ENCODE measurements around the gene DCTN4.

DCTN4 gene

DNA sequence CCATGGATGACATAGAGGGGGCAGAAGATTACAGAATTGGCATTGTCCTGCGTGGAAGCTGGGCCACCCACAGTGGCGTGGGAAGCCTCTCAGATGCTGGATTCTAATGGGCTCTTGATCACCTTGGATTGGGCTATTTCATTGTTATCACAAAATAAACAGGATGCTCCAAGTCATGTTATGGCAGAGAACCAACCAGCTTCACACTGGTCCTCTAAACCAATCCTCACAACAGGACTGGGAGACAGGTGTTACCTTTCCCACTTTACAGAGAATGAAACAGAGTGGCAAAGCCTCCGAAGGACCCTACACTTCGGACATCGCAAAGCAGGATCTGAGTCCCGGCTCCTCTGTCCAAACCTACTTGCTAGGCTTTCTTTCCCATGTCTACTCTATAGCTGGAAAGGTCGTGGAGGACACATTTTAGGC lies 19.3 kb upstream of the DCTN4 start:
- Histone ChIP-seq H3K9me3 (ENCODE audit: insufficient read depth, low read depth, low read length) (no peaks in the 10 kb centered on the region), H3K9me2 (replicated peaks; ENCODE audit: low read depth, low read length) (no peaks in the 10 kb centered on the region), H4K20me1 (ENCODE audit: insufficient read depth, low read length, poor library complexity, severe bottlenecking) (no peaks in the 10 kb centered on the region), H3K36me3 (ENCODE audit: insufficient read depth, low read length) (peaks cover 7% of the 10 kb centered on the region; the same call in 1 of the 2 replicates), H2AFZ (ENCODE audit: low read length) (0 out of 2 replicates have a peak overlapping the region, but pooled peaks have one; percentile 1), H3K4me2 (ENCODE audit: low read depth, low read length, poor library complexity, severe bottlenecking) (peak overlapping the region; percentile 95), H3K9ac (ENCODE audit: low read depth, low read length, poor library complexity, severe bottlenecking) (peak overlapping the region; percentile 97), H3K79me2 (ENCODE audit: insufficient read depth, low read length) (peaks cover 93% of the 10 kb centered on the region), H3K4me1 (ENCODE audit: insufficient read depth, low read length, poor library complexity, severe bottlenecking) (peaks cover 69% of the 10 kb centered on the region), H3K4me3 (ENCODE audit: low read length, poor library complexity, severe bottlenecking) (peak overlapping the region; percentile 94), H3F3A (ENCODE audit: low read depth) (peaks cover 10% of the 10 kb centered on the region), H3K27me3 (ENCODE audit: insufficient read depth, low read length, poor library complexity, severe bottlenecking) (peaks cover 7% of the 10 kb centered on the region)
- no peak for TF ChIP-seq EZH2phosphoT487 (IDR thresholded peaks at IDR 0.05; ENCODE audit: borderline replicate concordance)
- TF ChIP-seq, protein P1, sequence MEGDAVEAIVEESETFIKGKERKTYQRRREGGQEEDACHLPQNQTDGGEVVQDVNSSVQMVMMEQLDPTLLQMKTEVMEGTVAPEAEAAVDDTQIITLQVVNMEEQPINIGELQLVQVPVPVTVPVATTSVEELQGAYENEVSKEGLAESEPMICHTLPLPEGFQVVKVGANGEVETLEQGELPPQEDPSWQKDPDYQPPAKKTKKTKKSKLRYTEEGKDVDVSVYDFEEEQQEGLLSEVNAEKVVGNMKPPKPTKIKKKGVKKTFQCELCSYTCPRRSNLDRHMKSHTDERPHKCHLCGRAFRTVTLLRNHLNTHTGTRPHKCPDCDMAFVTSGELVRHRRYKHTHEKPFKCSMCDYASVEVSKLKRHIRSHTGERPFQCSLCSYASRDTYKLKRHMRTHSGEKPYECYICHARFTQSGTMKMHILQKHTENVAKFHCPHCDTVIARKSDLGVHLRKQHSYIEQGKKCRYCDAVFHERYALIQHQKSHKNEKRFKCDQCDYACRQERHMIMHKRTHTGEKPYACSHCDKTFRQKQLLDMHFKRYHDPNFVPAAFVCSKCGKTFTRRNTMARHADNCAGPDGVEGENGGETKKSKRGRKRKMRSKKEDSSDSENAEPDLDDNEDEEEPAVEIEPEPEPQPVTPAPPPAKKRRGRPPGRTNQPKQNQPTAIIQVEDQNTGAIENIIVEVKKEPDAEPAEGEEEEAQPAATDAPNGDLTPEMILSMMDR (conservative IDR thresholded peaks at IDR 0.05; ENCODE audit: low read length): no peak

DNA sequence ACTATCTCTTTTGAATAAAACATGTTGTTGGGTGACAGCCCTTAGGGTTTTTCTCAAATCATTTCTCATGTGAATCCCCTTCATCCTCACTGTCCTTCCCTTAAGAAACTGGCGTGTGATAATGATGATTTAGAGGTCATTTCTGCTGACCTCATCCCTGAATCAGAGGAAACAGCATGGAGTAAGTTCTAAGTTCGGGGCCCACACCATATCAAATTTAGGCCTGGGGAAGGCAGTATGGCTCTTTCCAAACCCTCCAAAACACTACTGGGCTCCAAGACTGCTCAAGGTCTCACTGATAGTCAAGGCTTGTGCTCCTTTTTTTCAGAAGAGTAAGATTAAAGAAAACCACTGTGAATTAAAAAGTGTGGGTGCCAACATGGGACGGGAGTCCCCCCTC lies 18.9 kb upstream of the DCTN4 start:
- Histone ChIP-seq H3K4me1 (ENCODE audit: insufficient read depth, low read length, poor library complexity, severe bottlenecking) (peaks cover 66% of the 10 kb centered on the region), H3K4me3 (ENCODE audit: low read length, poor library complexity, severe bottlenecking) (peak overlapping the region; percentile 94), H2AFZ (ENCODE audit: low read length) (no peak overlapping the region)

DNA sequence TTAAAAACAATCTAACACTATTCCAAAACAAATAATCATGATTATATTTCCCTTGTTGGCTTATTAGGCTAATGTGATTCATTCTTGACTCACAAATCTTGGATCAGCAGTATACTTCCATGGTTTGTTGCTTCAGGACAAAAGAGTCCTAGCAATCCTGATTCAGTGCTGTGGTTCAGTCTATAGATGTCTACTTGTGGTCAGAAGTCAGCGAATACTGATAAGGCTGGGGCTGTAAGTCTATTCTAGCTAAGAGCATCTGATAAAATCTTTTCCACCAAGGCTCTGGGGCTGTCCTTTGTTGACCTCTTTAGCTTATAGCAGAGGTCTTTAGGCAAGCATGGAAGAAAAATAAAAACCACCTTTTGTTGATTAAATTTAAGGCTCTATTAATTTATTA lies 15.3 kb upstream of the DCTN4 start:
- Histone ChIP-seq H4K20me1 (ENCODE audit: insufficient read depth, low read length, poor library complexity, severe bottlenecking) (no peaks in the 10 kb centered on the region), H3K9me3 (ENCODE audit: insufficient read depth, low read depth, low read length) (0 out of 2 replicates have a peak, but pooled peaks cover 9% of the 10 kb centered on the region), H3K27me3 (ENCODE audit: insufficient read depth, low read length, poor library complexity, severe bottlenecking) (peaks cover 6% of the 10 kb centered on the region), H3K79me2 (ENCODE audit: insufficient read depth, low read length) (peaks cover 58% of the 10 kb centered on the region), H3K36me3 (ENCODE audit: insufficient read depth, low read length) (0 out of 2 replicates have a peak, but pooled peaks cover 3% of the 10 kb centered on the region), H3K9ac (ENCODE audit: low read depth, low read length, poor library complexity, severe bottlenecking) (peak overlapping the region; percentile 44), H3K4me3 (ENCODE audit: low read length, poor library complexity, severe bottlenecking) (peak overlapping the region; percentile 62), H3K4me2 (ENCODE audit: low read depth, low read length, poor library complexity, severe bottlenecking) (peak overlapping the region; percentile 68), H3F3A (ENCODE audit: low read depth) (no peaks in the 10 kb centered on the region; the same call in 1 of the 2 replicates), H3K9me2 (replicated peaks; ENCODE audit: low read depth, low read length) (no peaks in the 10 kb centered on the region), H3K4me1 (ENCODE audit: insufficient read depth, low read length, poor library complexity, severe bottlenecking) (peaks cover 60% of the 10 kb centered on the region), H2AFZ (ENCODE audit: low read length) (no peak overlapping the region)
- no peak for TF ChIP-seq EZH2phosphoT487 (IDR thresholded peaks at IDR 0.05; ENCODE audit: borderline replicate concordance)
- TF ChIP-seq, protein P1 (conservative IDR thresholded peaks at IDR 0.05; ENCODE audit: low read length): no peak

More for the DNA sequence above, 18.9 kb upstream of the DCTN4 start:
- H3K79me2 ChIP-seq (ENCODE audit: insufficient read depth, low read length): peaks cover 89% of the 10 kb centered on the region
- no peaks in the 10 kb centered on the region for H3K9me3 ChIP-seq (ENCODE audit: insufficient read depth, low read depth, low read length)
- peaks cover 7% of the 10 kb centered on the region; the same call in 1 of the 2 replicates for H3K36me3 ChIP-seq (ENCODE audit: insufficient read depth, low read length)
- H3K9ac ChIP-seq (ENCODE audit: low read depth, low read length, poor library complexity, severe bottlenecking): peak overlapping the region; percentile 97
- H3K4me2 ChIP-seq (ENCODE audit: low read depth, low read length, poor library complexity, severe bottlenecking): peak overlapping the region; percentile 95
- H3F3A ChIP-seq (ENCODE audit: low read depth): peaks cover 6% of the 10 kb centered on the region
- H3K9me2 ChIP-seq (replicated peaks; ENCODE audit: low read depth, low read length): no peaks in the 10 kb centered on the region
- TF ChIP-seq, protein P1 (conservative IDR thresholded peaks at IDR 0.05; ENCODE audit: low read length): no peak
- peaks cover 7% of the 10 kb centered on the region for H3K27me3 ChIP-seq (ENCODE audit: insufficient read depth, low read length, poor library complexity, severe bottlenecking)
- no peaks in the 10 kb centered on the region for H4K20me1 ChIP-seq (ENCODE audit: insufficient read depth, low read length, poor library complexity, severe bottlenecking)

All from Loucy (cell line).